Activated CD4-positive, alpha-beta T cell treated with anti-CD3 and anti-CD28 coated beads, Interleukin-2, amount 50 U/mL, for 48 hours (primary cell): ENCODE measurements around the gene CLHC1.

ENCODE experiments used
- DNase-seq, 2 experiments: peaks; one replicate each; pipeline ENCODE4 v3.0.0-alpha.2; 2020

The CLHC1 gene

DNA sequence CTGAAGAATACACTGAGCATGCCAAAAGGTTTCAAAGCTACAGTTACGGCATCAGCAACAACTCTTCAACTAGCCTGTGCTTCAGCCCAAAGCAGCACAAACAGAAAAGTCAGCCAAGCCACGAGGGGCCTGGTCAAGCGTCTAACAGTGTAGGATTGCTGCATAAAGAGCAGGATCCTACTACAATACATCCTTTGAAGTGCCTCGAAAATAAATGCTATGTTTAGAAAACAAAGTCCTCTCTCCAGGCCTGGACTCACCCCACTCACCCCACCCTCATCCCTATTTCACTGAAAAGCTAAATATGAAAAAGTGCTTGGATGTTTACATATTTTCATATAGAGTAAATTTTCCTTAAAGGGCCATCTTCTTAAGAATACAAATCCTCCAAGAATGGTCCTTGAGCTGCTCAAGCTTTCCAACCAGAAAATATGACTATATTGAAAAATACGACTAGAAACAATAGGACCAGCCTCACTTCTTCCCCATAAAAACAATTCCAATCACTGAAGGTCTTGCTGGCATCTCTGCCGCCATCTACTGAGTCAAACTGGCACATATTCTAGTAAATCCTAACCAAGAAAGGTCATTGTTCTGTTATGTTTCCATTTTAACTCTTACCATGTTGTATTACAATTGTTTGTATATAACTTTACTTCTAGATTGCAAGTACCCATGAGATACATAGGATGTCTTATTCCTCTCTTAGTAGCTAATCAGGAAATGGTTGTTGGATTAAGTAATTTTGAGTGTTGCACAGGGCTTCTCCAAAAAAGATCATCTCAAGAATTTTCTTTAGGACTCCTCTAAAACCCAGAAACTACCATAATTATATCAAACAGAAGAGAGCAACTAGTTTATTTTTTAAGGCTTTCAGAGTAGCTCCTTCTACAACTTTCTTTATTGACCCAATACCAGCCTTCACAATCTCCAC is 63.6 kb downstream of the CLHC1 start:
- peak; percentile 7 to 34 for DNase-seq

GRCh38 chr2:55165626-55166025 is 66.5 kb downstream of the CLHC1 start:
- no peak for DNase-seq

DNA sequence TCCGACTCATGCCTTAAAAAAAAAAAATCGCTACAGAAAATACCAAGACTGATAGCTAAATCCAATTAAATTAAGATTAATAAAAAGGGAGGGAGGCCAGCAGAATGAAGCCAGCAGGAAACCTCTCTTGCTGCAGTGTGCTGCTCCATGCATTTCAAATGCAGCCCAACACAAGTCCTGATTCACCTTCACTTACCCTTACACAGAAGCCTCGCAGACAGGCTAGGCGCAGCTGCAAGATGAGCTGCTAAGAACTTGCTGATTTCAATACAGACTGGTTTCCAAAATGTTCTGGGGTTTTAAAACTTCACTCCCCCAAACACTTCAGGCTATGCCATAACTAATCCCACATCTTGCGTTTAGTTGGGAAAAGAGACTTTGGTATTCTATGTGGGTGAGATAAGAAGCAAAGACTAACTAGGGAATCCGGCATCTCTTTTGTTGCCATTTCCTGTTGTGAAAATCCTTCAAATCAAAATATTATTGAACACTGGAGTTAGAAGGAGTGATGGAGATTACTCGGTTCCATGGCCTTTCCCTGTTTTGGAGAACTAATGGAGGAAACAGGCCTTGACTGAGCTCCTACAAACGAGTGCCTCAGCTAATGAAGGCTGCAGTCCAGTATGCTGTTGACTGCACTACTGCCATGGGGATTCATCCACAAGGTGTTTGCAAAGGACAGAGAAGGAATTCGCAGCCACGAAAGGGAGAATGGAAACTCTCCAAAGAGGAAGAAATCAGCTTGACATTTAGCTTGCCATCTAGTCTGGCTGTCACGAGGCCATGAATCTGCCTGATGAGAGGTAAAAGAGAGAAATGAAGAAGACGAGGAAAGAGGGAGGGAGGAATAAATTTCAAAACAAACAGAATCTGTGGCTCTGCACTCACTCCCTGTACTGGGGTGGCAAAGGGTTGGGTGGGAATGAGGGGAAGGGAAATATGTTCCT is 67.3 kb downstream of the CLHC1 start:
- no peak for DNase-seq

- no peak for DNase-seq
Observed at GRCh38 chr2:55163941-55164390, 68.1 kb downstream of the CLHC1 start.

GRCh38 chr2:55163274-55163721 is 68.8 kb downstream of the CLHC1 start:
- DNase-seq = no peak

- no peak for DNase-seq
Observed at GRCh38 chr2:55162284-55163006, 69.6 kb downstream of the CLHC1 start.

DNA sequence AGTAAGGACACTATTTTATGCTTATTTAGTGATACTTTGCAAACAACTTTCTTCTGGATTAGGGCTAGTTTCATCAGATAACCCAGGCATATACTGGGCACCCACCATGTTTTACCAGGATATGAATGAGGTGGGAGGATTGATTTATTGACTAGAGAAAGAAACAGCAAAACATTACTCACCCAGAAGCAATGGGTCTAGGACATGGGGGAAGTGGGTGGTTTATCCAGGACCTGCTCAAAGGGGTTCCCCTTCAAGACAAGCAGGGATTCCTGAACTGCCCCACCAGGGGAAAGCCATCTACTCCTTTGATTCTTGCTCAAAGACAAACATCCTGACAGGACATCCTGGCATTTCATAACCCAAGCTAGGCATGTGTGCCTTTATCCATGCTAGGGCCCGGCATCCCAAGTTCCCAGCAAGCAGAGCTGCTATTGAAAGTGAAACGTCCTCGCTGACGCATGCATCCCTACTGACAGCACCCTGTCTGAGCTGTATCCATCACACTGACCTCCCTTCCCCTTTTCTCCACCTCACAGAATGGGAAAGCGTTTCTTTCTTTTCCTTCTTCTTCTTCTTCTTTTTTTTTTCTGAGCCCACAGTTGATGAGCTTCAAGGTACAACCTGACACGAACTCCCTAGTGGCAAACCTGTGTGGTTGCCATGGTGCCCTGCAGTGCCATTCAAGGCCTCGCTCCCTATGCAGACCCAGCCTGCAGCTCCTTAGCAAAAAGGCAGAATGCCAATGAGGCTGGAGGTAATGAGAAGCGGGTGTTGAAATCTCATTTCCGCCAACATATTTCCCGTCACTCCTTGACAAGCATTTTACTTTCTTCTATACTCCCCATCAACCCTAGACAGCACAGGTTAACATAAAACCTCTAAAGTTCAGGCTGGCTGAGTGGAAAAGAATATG is 70.5 kb downstream of the CLHC1 start:
- no peak for DNase-seq

GRCh38 chr2:55160422-55160821 is 71.7 kb downstream of the CLHC1 start:
- DNase-seq = no peak

- DNase-seq = no peak
Observed at GRCh38 chr2:55159752-55160151, 72.3 kb downstream of the CLHC1 start.

- no peak for DNase-seq
Observed at GRCh38 chr2:55159037-55159651, 72.9 kb downstream of the CLHC1 start.

- no peak for DNase-seq
Observed at GRCh38 chr2:55158111-55158814, 73.8 kb downstream of the CLHC1 start.

GRCh38 chr2:55157474-55157884 is 74.6 kb downstream of the CLHC1 start:
- no peak for DNase-seq

- no peak for DNase-seq
Observed at GRCh38 chr2:55156984-55157383, 75.1 kb downstream of the CLHC1 start.

DNA sequence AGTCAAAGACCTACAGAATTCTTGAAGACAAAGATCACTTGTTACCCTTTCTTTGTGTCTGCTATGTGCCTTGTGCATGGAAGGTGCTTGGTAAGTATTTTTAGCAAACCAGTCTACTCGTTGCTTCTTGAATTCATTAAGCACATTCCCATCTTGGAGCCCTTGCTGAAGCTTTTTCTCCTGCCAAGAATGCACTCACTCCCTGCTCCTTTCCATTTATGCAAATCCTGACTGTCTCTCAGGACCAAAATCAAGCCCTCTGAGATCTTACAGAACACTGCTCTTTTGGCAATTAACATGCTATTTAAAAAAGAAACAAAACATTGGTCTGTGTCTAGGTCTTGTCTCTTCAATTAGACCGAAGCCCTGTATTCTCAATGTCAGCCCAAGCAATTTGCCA is 75.8 kb downstream of the CLHC1 start:
- no peak for DNase-seq

- DNase-seq = no peak
Observed at GRCh38 chr2:55155764-55156281, 76.3 kb downstream of the CLHC1 start.

DNA sequence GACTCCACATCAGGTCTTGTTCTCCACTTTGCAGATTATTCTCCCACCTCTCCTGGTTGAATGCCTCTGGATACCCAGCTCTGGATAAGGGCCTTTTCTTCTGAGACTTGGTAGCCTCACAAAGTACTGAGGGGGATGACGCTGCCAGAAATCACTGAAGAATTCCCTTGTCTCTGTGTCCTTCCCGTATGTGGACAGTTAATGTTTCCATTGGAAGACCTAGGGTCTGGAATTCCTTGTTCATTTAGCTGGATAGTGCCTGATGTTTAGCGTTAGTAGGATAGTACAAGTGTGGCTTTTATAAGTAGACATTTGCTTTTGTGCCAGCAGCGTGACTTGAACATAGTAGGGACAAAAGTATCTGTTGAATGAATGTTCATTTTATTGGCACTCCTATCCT is 76.9 kb downstream of the CLHC1 start:
- DNase-seq = no peak

DNA sequence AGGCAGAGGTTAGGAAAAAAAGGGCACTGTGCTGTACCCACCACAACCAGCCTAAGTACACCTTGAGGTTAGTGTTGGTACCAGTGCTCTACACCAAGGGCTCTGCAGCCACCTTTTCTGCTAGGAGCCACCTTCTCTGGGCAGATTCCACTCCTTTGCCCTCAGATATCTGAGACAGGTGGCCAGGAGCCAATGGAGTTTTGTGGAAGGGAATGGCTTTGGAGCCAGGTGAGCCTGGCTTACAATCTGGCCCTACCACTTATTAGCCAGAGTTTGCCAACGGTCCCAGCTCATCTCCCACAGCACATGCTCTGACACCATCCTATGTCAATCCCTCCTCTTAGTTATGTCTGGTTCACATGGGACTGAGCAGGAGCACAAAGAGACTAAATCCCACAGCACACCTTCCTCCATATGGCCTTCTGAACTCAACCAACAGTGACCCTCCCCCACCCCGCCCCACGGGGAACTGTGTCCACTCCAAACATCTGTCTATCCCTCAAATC is 77.5 kb downstream of the CLHC1 start:
- DNase-seq = no peak

DNA sequence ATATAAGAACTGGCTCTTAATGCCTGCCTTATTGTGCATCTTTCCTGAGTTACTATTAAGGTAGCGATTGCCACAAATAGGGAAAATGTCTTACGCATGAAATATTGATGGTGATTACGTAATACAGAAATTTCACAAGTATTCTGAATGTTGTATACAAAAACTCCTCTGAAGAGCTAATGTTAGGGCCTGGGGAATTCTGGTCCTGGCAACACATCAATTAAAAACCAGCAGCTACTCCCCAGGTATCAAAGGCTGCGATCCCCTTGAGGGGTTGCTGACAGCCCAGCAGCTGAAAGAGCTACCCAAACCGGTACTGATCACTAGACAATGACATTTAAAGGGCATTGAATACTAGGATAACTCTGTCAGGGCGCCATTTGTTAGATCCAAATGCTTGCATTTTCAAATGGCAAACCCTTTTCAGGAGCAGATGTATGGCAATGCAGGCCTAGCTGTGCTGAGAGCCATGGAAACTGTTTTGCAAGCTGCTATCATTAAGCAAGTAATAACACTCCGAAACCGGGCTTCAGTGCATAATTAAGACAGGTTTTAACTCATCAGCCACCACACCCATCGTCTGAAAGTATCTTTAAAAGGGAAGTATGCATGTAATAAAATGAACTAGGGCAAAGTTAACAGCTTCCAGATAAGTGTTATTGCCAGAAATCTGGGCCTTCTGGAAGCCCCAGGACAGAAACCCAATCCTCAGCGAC is 78.4 kb downstream of the CLHC1 start:
- DNase-seq = no peak
